Measurements from ENCODE around the gene EML6.
A peak's percentile ranks its signal among the peaks of the same experiment; 100 is the strongest.
"Not testable (repeated sequence)": the region's sequence is repeated elsewhere in the genome, so short reads cannot be mapped to it uniquely, and the experiment has no call there.

The EML6 gene

DNA sequence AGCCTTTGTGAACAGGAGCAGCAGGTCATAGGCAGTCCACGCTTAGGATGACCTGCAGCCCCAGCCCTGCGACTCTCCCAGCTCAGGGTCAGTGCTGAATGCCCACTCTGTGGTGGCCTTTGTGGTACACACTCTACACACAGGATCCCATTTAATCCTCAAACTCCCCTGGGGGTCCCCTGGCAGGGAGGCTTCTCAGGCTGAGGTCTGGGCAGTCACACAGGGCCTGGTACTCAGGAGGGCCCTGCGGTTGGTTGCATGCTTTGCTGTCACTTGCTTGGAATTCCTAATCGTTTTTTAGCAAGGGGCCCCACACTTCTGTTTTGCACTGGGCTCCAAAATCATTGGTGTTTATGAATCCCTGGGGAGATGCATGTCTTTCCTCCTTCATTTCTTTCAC is 113.0 kb downstream of the EML6 start:
- no peak overlapping the region for H3K4me3 ChIP-seq (ENCODE audit: insufficient read depth, low read depth, low read length, poor library complexity, severe bottlenecking)
- no peaks in the 10 kb centered on the region for H3K27me3 ChIP-seq (replicated peaks; ENCODE audit: control insufficient read depth, insufficient read depth, low read length, poor library complexity, severe bottlenecking)
- no peaks in the 10 kb centered on the region for H3K4me1 ChIP-seq (ENCODE audit: control insufficient read depth, insufficient read depth, low read length, poor library complexity, severe bottlenecking)
- H3K9me3 ChIP-seq (ENCODE audit: control insufficient read depth, low read length): no peaks in the 10 kb centered on the region
- no peak for DNase-seq
- no peak overlapping the region for H3K27ac ChIP-seq (ENCODE audit: insufficient read depth, low read length, poor library complexity, severe bottlenecking)
- no peaks in the 10 kb centered on the region for H3K36me3 ChIP-seq (ENCODE audit: control insufficient read depth, insufficient read depth, low read length)

DNA sequence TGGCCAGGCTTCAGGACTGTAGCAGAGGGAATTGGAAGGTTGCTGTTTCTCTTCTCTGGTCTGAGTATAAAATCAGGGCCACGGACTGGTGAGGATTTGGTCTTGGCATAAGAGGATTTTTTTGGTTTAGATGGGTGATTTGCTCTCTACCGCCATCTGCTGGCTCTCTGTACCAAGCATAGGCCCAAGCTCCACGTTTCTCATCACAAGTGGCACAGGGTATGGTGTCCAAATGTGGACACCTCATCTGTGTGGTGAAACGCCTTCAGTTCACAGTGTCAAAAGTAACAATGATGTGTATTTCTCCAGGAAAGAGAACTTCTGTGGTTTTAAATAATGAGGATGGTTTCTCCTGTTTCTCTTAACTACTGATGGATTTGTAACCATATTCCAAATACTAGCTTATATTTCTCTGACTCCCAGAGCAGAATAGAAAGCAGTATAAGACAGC is 115.1 kb downstream of the EML6 start:
- Histone ChIP-seq H3K4me3 (ENCODE audit: insufficient read depth, low read depth, low read length, poor library complexity, severe bottlenecking) (no peak overlapping the region), H3K4me1 (ENCODE audit: control insufficient read depth, insufficient read depth, low read length, poor library complexity, severe bottlenecking) (no peaks in the 10 kb centered on the region), H3K27me3 (replicated peaks; ENCODE audit: control insufficient read depth, insufficient read depth, low read length, poor library complexity, severe bottlenecking) (no peaks in the 10 kb centered on the region), H3K27ac (ENCODE audit: insufficient read depth, low read length, poor library complexity, severe bottlenecking) (no peak overlapping the region), H3K9me3 (ENCODE audit: control insufficient read depth, low read length) (no peaks in the 10 kb centered on the region), H3K36me3 (ENCODE audit: control insufficient read depth, insufficient read depth, low read length) (no peaks in the 10 kb centered on the region)
- peak; percentile 4 to 47 (median 6) for DNase-seq

DNA sequence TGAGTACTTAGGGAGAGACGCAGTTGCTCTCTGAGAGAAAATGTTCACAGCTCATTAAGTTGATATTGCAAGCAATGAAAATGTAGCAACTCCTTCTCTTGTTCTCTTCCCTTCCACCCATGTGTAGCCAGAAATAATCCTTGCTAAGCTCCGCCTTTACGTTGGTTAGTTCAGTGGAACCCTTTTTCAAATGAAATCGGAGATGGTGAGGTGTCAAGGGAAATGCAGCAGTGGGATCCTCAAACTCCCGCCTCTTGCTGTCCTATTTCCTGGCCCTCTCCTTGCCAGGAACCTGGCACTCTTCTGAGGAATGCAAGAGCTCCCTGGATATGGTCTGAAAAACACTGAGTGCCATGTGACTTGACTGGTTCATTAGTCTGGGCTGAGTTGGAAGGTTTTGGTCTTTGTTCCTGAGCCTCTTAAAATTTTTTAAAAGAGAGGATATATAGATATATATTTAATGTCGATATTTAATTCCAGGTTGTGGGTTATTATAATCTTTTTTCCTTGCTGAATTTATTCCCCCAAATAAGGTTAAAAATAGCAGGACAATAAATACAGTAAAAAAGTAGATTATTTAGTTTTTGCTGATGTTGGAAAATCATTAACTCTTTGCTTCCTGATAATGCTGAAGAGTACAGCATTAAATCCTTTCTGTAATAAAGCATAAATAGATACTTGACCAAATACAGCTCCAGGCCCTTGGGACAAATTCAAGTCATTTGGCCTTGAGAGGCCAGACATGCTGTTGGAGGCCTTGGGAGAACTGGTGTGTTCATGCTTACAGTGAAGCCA is 116.2 kb downstream of the EML6 start:
- Histone ChIP-seq H3K9me3 (ENCODE audit: control insufficient read depth, low read length) (no peaks in the 10 kb centered on the region), H3K27me3 (replicated peaks; ENCODE audit: control insufficient read depth, insufficient read depth, low read length, poor library complexity, severe bottlenecking) (no peaks in the 10 kb centered on the region), H3K4me3 (ENCODE audit: insufficient read depth, low read depth, low read length, poor library complexity, severe bottlenecking) (no peak overlapping the region), H3K27ac (ENCODE audit: insufficient read depth, low read length, poor library complexity, severe bottlenecking) (no peak overlapping the region), H3K4me1 (ENCODE audit: control insufficient read depth, insufficient read depth, low read length, poor library complexity, severe bottlenecking) (no peaks in the 10 kb centered on the region), H3K36me3 (ENCODE audit: control insufficient read depth, insufficient read depth, low read length) (no peaks in the 10 kb centered on the region)
- no peak for DNase-seq

DNA sequence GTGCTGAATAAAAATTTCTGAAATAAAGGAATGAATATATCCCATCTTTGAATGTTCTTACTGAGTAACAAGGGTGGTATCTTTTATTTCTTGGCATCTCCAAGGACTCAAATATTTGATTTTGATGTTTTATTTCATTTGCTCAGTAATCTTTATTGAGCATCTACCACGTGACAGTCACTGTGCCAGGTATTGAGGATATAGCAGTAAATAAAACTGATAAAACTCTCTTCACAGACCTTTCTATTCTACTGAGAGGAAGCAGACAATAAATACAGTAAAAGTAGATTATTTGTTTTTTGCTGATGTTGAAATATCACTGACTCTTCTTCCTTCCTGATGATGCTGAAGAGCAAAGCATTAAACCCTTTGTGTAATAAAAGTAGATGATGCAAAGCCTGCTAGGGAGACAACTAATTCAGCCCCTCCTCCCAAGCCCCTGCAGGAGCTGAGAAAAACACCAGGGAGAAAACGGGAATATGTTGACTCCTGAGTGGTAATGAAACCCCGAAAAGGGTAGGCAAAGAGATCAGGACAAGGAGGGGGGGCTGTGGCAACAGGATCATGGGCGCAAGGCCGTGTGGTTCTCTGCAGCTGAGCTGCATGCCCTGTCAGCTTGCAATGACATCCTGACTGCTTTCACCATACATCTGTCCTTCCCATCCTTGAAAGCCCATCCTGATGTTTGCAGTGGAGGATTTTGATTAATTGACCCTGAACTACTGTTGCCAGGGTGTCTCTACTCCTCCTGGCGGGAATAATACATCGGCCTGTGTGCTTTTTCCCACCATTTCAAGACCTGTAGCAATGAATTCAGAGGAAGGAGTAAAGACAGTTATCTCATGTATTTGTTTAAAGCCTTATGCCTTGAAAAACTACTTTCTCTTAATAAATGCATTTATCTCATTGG is 117.4 kb downstream of the EML6 start:
- Histone ChIP-seq H3K9me3 (ENCODE audit: control insufficient read depth, low read length) (no peaks in the 10 kb centered on the region), H3K4me1 (ENCODE audit: control insufficient read depth, insufficient read depth, low read length, poor library complexity, severe bottlenecking) (no peaks in the 10 kb centered on the region), H3K27ac (ENCODE audit: insufficient read depth, low read length, poor library complexity, severe bottlenecking) (no peak overlapping the region), H3K27me3 (replicated peaks; ENCODE audit: control insufficient read depth, insufficient read depth, low read length, poor library complexity, severe bottlenecking) (no peaks in the 10 kb centered on the region), H3K4me3 (ENCODE audit: insufficient read depth, low read depth, low read length, poor library complexity, severe bottlenecking) (no peak overlapping the region), H3K36me3 (ENCODE audit: control insufficient read depth, insufficient read depth, low read length) (no peaks in the 10 kb centered on the region)
- no peak for DNase-seq

DNA sequence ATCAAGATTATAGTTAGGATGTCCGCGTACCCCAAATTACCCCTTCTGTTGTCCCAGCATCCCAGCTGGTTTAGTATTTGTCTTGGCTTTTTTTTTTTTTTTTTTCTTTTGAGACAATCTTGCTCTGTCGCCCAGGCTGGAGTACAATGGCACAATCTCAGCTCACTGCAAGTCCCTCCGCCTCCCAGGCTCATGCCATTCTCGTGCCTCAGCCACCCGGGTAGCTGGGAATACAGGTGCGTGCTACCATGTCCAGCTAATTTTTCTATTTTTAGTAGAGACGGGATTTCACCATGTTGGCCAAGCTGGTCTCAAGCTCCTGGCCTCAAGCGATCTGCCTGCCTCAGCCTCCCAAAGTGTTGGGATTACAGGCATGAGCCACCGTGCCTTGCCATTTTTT is 118.0 kb downstream of the EML6 start:
- DNase-seq; H3K27me3 ChIP-seq (replicated peaks; ENCODE audit: control insufficient read depth, insufficient read depth, low read length, poor library complexity, severe bottlenecking); H3K27ac ChIP-seq (ENCODE audit: insufficient read depth, low read length, poor library complexity, severe bottlenecking): not testable (repeated sequence)

DNA sequence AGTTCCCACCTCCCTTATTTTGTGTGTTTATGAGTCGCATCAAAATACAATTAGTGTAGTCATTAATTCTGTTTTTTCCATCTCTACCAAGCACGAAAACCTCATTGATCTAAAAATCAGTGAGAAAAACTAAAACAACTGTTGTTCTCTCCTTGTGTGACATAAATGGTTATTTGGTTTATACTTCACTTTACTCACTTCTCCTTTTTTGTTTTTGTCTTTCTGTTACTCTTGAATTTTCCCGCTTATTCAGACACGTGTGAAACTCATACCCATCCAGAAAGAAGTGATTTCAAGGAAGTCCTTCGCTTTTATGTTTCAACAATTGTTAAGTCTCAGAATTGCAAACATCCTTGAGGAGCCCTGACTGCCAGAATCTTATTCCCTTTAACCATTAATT is 121.6 kb downstream of the EML6 start:
- Histone ChIP-seq H3K4me3 (ENCODE audit: insufficient read depth, low read depth, low read length, poor library complexity, severe bottlenecking) (no peak overlapping the region), H3K27ac (ENCODE audit: insufficient read depth, low read length, poor library complexity, severe bottlenecking) (no peak overlapping the region), H3K4me1 (ENCODE audit: control insufficient read depth, insufficient read depth, low read length, poor library complexity, severe bottlenecking) (no peaks in the 10 kb centered on the region), H3K27me3 (replicated peaks; ENCODE audit: control insufficient read depth, insufficient read depth, low read length, poor library complexity, severe bottlenecking) (no peaks in the 10 kb centered on the region), H3K9me3 (ENCODE audit: control insufficient read depth, low read length) (no peaks in the 10 kb centered on the region), H3K36me3 (ENCODE audit: control insufficient read depth, insufficient read depth, low read length) (no peaks in the 10 kb centered on the region)
- DNase-seq: no peak

More for the DNA sequence above, 118.0 kb downstream of the EML6 start:
- not testable (repeated sequence) for H3K9me3 ChIP-seq (ENCODE audit: control insufficient read depth, low read length); H3K4me3 ChIP-seq (ENCODE audit: insufficient read depth, low read depth, low read length, poor library complexity, severe bottlenecking); H3K36me3 ChIP-seq (ENCODE audit: control insufficient read depth, insufficient read depth, low read length); H3K4me1 ChIP-seq (ENCODE audit: control insufficient read depth, insufficient read depth, low read length, poor library complexity, severe bottlenecking)

DNA sequence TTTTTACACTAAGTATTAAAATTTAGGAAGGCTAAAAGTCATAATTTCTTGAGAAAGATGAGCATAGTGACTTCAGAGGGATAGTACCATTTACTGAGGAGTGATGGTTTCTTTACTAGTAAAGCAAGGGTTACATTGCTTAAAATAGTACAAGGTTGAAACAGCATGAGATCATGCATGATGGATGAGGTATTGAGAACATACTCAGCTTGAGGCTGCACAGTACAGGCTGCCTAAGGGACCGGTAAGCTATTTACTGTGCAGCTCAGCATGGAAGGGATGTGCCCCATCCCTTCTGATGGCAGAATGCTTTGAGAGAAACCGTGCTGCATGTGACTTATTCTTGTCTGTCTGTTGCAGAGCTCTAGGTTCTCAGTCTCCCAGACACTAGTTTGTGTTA is 122.1 kb downstream of the EML6 start:
- no peaks in the 10 kb centered on the region for H3K9me3 ChIP-seq (ENCODE audit: control insufficient read depth, low read length)
- H3K4me1 ChIP-seq (ENCODE audit: control insufficient read depth, insufficient read depth, low read length, poor library complexity, severe bottlenecking): no peaks in the 10 kb centered on the region
- H3K27me3 ChIP-seq (replicated peaks; ENCODE audit: control insufficient read depth, insufficient read depth, low read length, poor library complexity, severe bottlenecking): no peaks in the 10 kb centered on the region
- no peak for DNase-seq
- no peak overlapping the region for H3K27ac ChIP-seq (ENCODE audit: insufficient read depth, low read length, poor library complexity, severe bottlenecking)
- no peak overlapping the region for H3K4me3 ChIP-seq (ENCODE audit: insufficient read depth, low read depth, low read length, poor library complexity, severe bottlenecking)
- no peaks in the 10 kb centered on the region for H3K36me3 ChIP-seq (ENCODE audit: control insufficient read depth, insufficient read depth, low read length)

DNA sequence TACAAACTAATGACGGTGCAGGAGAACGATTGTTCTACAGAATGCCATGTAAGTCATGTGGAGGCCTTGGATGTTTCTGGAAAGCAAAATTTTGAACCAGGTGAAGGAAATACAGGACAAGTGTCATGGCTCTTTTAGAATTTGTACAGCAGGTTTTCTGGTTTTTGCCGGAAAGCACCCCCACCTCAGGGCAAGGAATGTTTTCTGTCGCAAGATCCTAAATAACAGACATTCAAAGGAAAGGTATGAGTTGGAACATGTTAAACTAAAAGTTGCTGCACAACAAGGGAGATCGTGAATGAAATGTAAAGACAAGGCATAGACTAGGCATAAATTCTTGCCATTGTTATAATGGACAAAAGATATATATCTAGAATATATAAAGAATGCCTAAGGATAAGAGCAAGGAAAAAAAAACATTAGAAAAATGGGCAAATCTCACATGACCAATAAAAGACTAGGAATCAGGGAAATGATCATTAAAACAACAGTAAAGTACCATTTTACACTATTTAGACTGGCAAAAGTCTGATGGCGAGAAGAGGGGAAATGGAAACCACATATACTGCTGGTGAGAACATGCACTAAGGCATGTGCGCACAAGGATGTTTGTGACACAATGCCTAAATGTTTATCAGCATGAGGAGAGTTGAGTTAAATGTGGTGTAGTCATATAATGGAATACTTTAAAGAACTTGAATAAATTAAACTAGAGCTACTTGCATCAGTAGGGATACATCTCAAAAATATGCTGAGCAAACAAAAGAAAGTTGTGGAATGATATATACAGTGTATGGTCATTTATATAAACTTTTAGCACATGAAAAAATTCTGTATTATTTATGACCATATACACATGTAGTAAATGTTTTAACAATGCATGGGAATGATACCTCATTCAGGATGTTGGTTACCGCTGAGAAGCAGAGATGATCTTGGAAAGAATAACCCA is 127.0 kb downstream of the EML6 start:
- no peaks in the 10 kb centered on the region for H3K4me1 ChIP-seq (ENCODE audit: control insufficient read depth, insufficient read depth, low read length, poor library complexity, severe bottlenecking)
- no peak overlapping the region for H3K27ac ChIP-seq (ENCODE audit: insufficient read depth, low read length, poor library complexity, severe bottlenecking)
- no peaks in the 10 kb centered on the region for H3K36me3 ChIP-seq (ENCODE audit: control insufficient read depth, insufficient read depth, low read length)
- H3K9me3 ChIP-seq (ENCODE audit: control insufficient read depth, low read length): no peaks in the 10 kb centered on the region
- no peak for DNase-seq
- no peak overlapping the region for H3K4me3 ChIP-seq (ENCODE audit: insufficient read depth, low read depth, low read length, poor library complexity, severe bottlenecking)
- H3K27me3 ChIP-seq (replicated peaks; ENCODE audit: control insufficient read depth, insufficient read depth, low read length, poor library complexity, severe bottlenecking): no peaks in the 10 kb centered on the region

DNA sequence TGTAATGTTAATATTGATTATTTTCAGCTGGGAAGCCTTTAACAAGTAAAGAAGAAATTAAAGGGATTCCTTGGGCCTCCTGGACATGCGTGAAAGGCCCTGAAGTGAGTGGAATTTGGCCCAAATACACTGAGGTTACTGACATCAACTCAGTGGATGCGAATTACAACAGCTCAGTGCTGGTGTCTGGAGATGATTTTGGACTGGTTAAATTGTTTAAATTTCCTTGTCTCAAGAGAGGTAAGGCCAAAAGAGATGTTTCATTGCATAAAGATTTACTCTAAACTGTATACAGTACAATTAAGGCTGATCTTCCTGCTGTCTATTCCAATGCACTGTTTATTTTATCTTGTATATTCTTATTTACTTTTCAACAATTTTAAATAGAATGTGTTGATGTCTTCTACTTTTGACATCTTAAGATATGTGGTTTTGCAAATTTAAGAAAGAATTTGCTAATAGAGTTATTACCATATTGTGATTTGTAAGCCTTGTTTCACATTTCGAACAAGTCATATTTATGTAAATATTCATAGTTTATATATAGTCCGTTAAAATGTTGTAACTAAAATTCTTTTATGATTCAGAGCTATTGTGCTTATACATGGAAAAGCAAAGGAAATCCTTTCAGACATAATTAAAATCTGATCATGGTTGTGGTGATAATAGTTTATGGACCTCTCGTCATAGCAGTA is 130.3 kb downstream of the EML6 start:
- Histone ChIP-seq H3K27me3 (replicated peaks; ENCODE audit: control insufficient read depth, insufficient read depth, low read length, poor library complexity, severe bottlenecking) (no peaks in the 10 kb centered on the region), H3K4me3 (ENCODE audit: insufficient read depth, low read depth, low read length, poor library complexity, severe bottlenecking) (no peak overlapping the region), H3K9me3 (ENCODE audit: control insufficient read depth, low read length) (no peaks in the 10 kb centered on the region), H3K4me1 (ENCODE audit: control insufficient read depth, insufficient read depth, low read length, poor library complexity, severe bottlenecking) (no peaks in the 10 kb centered on the region), H3K27ac (ENCODE audit: insufficient read depth, low read length, poor library complexity, severe bottlenecking) (no peak overlapping the region), H3K36me3 (ENCODE audit: control insufficient read depth, insufficient read depth, low read length) (no peaks in the 10 kb centered on the region)
- DNase-seq: no peak
